Osteoblast (primary cell): ENCODE results near the gene GADD45G. TPM values are rescaled to one million over a fixed set of nuclear protein-coding genes. Genes with fewer than 3 reads are reported as not detected.

Experiments used
- DNase-seq: peaks from one replicate; pipeline ENCODE4 v3.0.0; 2011; ENCODE audit warnings: low spot score, mixed read lengths; ENCODE audit not compliant: insufficient read length; ENCODE audit errors: missing footprints
- H2AFZ ChIP-seq: 2 replicates; pipeline ENCODE4 v1.6.0; 2011; ENCODE audit warnings: mild to moderate bottlenecking, low read length
- H3K27ac ChIP-seq: 2 replicates; pipeline ENCODE4 v1.5.1; 2011; ENCODE audit warnings: mild to moderate bottlenecking, low read depth, low read length, moderate library complexity
- H3K27me3 ChIP-seq: 2 replicates; pipeline ENCODE4 v1.6.0; 2012; ENCODE audit warnings: mild to moderate bottlenecking, control low read depth, inconsistent platforms, low read length, moderate library complexity; ENCODE audit not compliant: insufficient read depth
- H3K36me3 ChIP-seq: 2 replicates; pipeline ENCODE4 v1.5.1; 2011; ENCODE audit warnings: mild to moderate bottlenecking, low read length, control low read depth, moderate library complexity; ENCODE audit not compliant: insufficient read depth
- H3K4me1 ChIP-seq: 2 replicates; pipeline ENCODE4 v1.5.1; 2011; ENCODE audit warnings: mild to moderate bottlenecking, low read length, control low read depth, moderate library complexity; ENCODE audit not compliant: insufficient read depth
- H3K4me2 ChIP-seq: 2 replicates; pipeline ENCODE4 v1.6.0; 2011; ENCODE audit warnings: mild to moderate bottlenecking, low read length; ENCODE audit not compliant: insufficient read depth
- H3K4me3 ChIP-seq: fragments of 200-600 bp; sonication (generic); 3 replicates; pipeline ENCODE4 v1.5.1; 2012; ENCODE audit warnings: mild to moderate bottlenecking, low read length, inconsistent platforms; ENCODE audit not compliant: insufficient read depth
- H3K79me2 ChIP-seq: 2 replicates; pipeline ENCODE4 v1.6.0; 2012; ENCODE audit warnings: mild to moderate bottlenecking, low read length, control low read depth, inconsistent platforms; ENCODE audit not compliant: insufficient read depth
- H3K9me3 ChIP-seq: 2 replicates; pipeline ENCODE4 v1.5.1; 2011; ENCODE audit warnings: low read depth, low read length, control low read depth
- H4K20me1 ChIP-seq: 2 replicates; pipeline ENCODE4 v1.6.0; 2012; ENCODE audit warnings: mild to moderate bottlenecking, low read length, control low read depth; ENCODE audit not compliant: insufficient read depth
- CTCF ChIP-seq: IDR thresholded peaks from 2 replicates; pipeline ENCODE4 v1.5.1; 2011; ENCODE audit warnings: mild to moderate bottlenecking, low read depth, low read length, moderate library complexity; ENCODE audit errors: extremely low read depth
- total RNA-seq: library from RNA; depleted of rRNA; stranded (reverse); fragments of >200 nt; gene quantifications from 2 replicates; pipeline ENCODE4 v1.2.3, GENCODE V29; 2012

GADD45G gene
- total RNA-seq, 1 donor, result under 0.01 TPM

- Histone ChIP-seq H3K79me2 (no peaks in the 10 kb centered on the region), H4K20me1 (no peaks in the 10 kb centered on the region), H2AFZ (no peak overlapping the region), H3K4me1 (no peaks in the 10 kb centered on the region), H3K4me2 (no peak overlapping the region), H3K4me3 (no peak overlapping the region), H3K36me3 (no peaks in the 10 kb centered on the region), H3K27ac (no peak overlapping the region), H3K9me3 (no peaks in the 10 kb centered on the region), H3K27me3 (no peaks in the 10 kb centered on the region)
- no peak for TF ChIP-seq CTCF
- no peak for DNase-seq
Observed at GRCh38 chr9:89631384-89631783, 26.6 kb downstream of the GADD45G start.

- no peak overlapping the region for H3K4me3 ChIP-seq
- H3K27ac ChIP-seq, result no peak overlapping the region
- H4K20me1 ChIP-seq, result no peaks in the 10 kb centered on the region
- no peak for DNase-seq
- no peaks in the 10 kb centered on the region for H3K36me3 ChIP-seq
- no peak for TF ChIP-seq CTCF
- H2AFZ ChIP-seq, result no peak overlapping the region
- H3K27me3 ChIP-seq, result no peaks in the 10 kb centered on the region
- H3K4me2 ChIP-seq, result no peak overlapping the region
- H3K79me2 ChIP-seq, result no peaks in the 10 kb centered on the region
- H3K4me1 ChIP-seq, result no peaks in the 10 kb centered on the region
- H3K9me3 ChIP-seq, result no peaks in the 10 kb centered on the region
Observed at GRCh38 chr9:89632192-89632733, 27.5 kb downstream of the GADD45G start.

GRCh38 chr9:89632736-89633135 is 27.9 kb downstream of the GADD45G start:
- Histone ChIP-seq H3K4me2 (no peak overlapping the region), H3K36me3 (no peaks in the 10 kb centered on the region), H3K79me2 (no peaks in the 10 kb centered on the region), H3K9me3 (no peaks in the 10 kb centered on the region), H3K27me3 (no peaks in the 10 kb centered on the region), H3K4me3 (no peak overlapping the region), H2AFZ (no peak overlapping the region), H3K4me1 (no peaks in the 10 kb centered on the region), H3K27ac (no peak overlapping the region), H4K20me1 (no peaks in the 10 kb centered on the region)
- no peak for TF ChIP-seq CTCF
- no peak for DNase-seq

GRCh38 chr9:89633404-89633803 is 28.6 kb downstream of the GADD45G start:
- no peaks in the 10 kb centered on the region for H3K9me3 ChIP-seq
- H3K79me2 ChIP-seq, result no peaks in the 10 kb centered on the region
- H3K27ac ChIP-seq, result no peak overlapping the region
- DNase-seq, result no peak
- TF ChIP-seq CTCF, result no peak
- H3K4me1 ChIP-seq, result no peaks in the 10 kb centered on the region
- no peaks in the 10 kb centered on the region for H4K20me1 ChIP-seq
- H3K4me3 ChIP-seq, result no peak overlapping the region
- no peaks in the 10 kb centered on the region for H3K27me3 ChIP-seq
- H3K36me3 ChIP-seq, result no peaks in the 10 kb centered on the region
- H3K4me2 ChIP-seq, result no peak overlapping the region
- H2AFZ ChIP-seq, result no peak overlapping the region
